Renal cortical epithelial cell (primary cell): Measurements from ENCODE around the gene SLC38A2. TPM values are rescaled to one million over a fixed set of nuclear protein-coding genes. Genes with fewer than 3 reads are reported as not detected.

Experiments used
- DNase-seq: peaks from one replicate; pipeline ENCODE4 v3.0.0-alpha.2; 2011; ENCODE audit warnings: low read depth
- total RNA-seq: library from RNA; depleted of rRNA; stranded (reverse); fragments of >200 nt; gene quantifications from 2 replicates; pipeline ENCODE4 v1.2.3, GENCODE V29; 2014

Gene SLC38A2
- total RNA-seq, 1 donor from 2014 or later, result 259 TPM

- no peak for DNase-seq
Measured at GRCh38 chr12:46391630-46392029, 19.1 kb upstream of the SLC38A2 start.

- DNase-seq, result no peak
Measured at GRCh38 chr12:46390881-46391280, 18.3 kb upstream of the SLC38A2 start.

GRCh38 chr12:46390304-46390703 is 17.7 kb upstream of the SLC38A2 start:
- DNase-seq, result no peak

GRCh38 chr12:46389031-46389616 is 16.6 kb upstream of the SLC38A2 start:
- no peak for DNase-seq

- no peak for DNase-seq
Measured at GRCh38 chr12:46388427-46389021, 16.0 kb upstream of the SLC38A2 start.

- no peak for DNase-seq
Measured at GRCh38 chr12:46387670-46388069, 15.1 kb upstream of the SLC38A2 start.

- no peak for DNase-seq
Measured at GRCh38 chr12:46386877-46387629, 14.5 kb upstream of the SLC38A2 start.

GRCh38 chr12:46386360-46386867 is 13.8 kb upstream of the SLC38A2 start:
- peak; percentile 96 for DNase-seq

GRCh38 chr12:46385438-46385837 is 12.9 kb upstream of the SLC38A2 start:
- no peak for DNase-seq

- no peak for DNase-seq
Measured at GRCh38 chr12:46384451-46385309, 12.1 kb upstream of the SLC38A2 start.

GRCh38 chr12:46383654-46384450 is 11.3 kb upstream of the SLC38A2 start:
- peak; percentile 77 for DNase-seq

- peak; percentile 84 for DNase-seq
Measured at GRCh38 chr12:46382964-46383653, 10.5 kb upstream of the SLC38A2 start.

GRCh38 chr12:46382408-46382963 is 9.9 kb upstream of the SLC38A2 start:
- DNase-seq, result no peak

GRCh38 chr12:46380881-46381280 is 8.3 kb upstream of the SLC38A2 start:
- no peak for DNase-seq

- no peak for DNase-seq
Measured at GRCh38 chr12:46380022-46380796, 7.6 kb upstream of the SLC38A2 start.

- DNase-seq, result no peak
Measured at GRCh38 chr12:46379352-46379751, 6.8 kb upstream of the SLC38A2 start.

- no peak for DNase-seq
Measured at GRCh38 chr12:46378530-46378929, 6.0 kb upstream of the SLC38A2 start.

- no peak for DNase-seq
Measured at GRCh38 chr12:46377678-46378077, 5.1 kb upstream of the SLC38A2 start.

- no peak for DNase-seq
Measured at GRCh38 chr12:46376579-46376978, 4.0 kb upstream of the SLC38A2 start.
